GM19324 (cell line): ENCODE measurements around the gene RAPGEF2.
"Not testable (repeated sequence)": the region's sequence is repeated elsewhere in the genome, so short reads cannot be mapped to it uniquely, and the experiment has no call there.

ENCODE experiments used
- ATAC-seq: cut with Tn5 transposase; IDR thresholded peaks from one replicate; pipeline ENCODE4 v1.9.1; 2021; ENCODE audit warnings: mild to moderate bottlenecking, moderate library complexity; ENCODE audit not compliant: unreplicated experiment, low FRiP score

Gene RAPGEF2

GRCh38 chr4:159222043-159222552, 119.2 kb downstream of the RAPGEF2 start:
- ATAC-seq: no peak

GRCh38 chr4:159224408-159224807, 121.5 kb downstream of the RAPGEF2 start:
- ATAC-seq: no peak

- no peak for ATAC-seq
Measured at GRCh38 chr4:159227378-159227777, 124.5 kb downstream of the RAPGEF2 start.

- no peak for ATAC-seq
Measured at GRCh38 chr4:159227984-159228383, 125.1 kb downstream of the RAPGEF2 start.

GRCh38 chr4:159229164-159229563, 126.3 kb downstream of the RAPGEF2 start:
- no peak for ATAC-seq

GRCh38 chr4:159232465-159233106, 129.7 kb downstream of the RAPGEF2 start:
- no peak for ATAC-seq

GRCh38 chr4:159235779-159236368, 133.0 kb downstream of the RAPGEF2 start:
- no peak for ATAC-seq

- no peak for ATAC-seq
Measured at GRCh38 chr4:159237975-159238374, 135.1 kb downstream of the RAPGEF2 start.

- ATAC-seq: no peak
Measured at GRCh38 chr4:159238631-159239030, 135.8 kb downstream of the RAPGEF2 start.

GRCh38 chr4:159239629-159240028, 136.8 kb downstream of the RAPGEF2 start:
- ATAC-seq: no peak

GRCh38 chr4:159240046-159240445, 137.2 kb downstream of the RAPGEF2 start:
- ATAC-seq: no peak

GRCh38 chr4:159240687-159241086, 137.8 kb downstream of the RAPGEF2 start:
- ATAC-seq: no peak

GRCh38 chr4:159242427-159242826, 139.5 kb downstream of the RAPGEF2 start:
- ATAC-seq: no peak

- ATAC-seq: no peak
Measured at GRCh38 chr4:159248384-159249178, 145.7 kb downstream of the RAPGEF2 start.

GRCh38 chr4:159250751-159251325, 148.0 kb downstream of the RAPGEF2 start:
- ATAC-seq: no peak

GRCh38 chr4:159251580-159251979, 148.7 kb downstream of the RAPGEF2 start:
- ATAC-seq: not testable (repeated sequence)

GRCh38 chr4:159252491-159252890, 149.6 kb downstream of the RAPGEF2 start:
- no peak for ATAC-seq

- no peak for ATAC-seq
Measured at GRCh38 chr4:159256037-159256436, 153.2 kb downstream of the RAPGEF2 start.

- ATAC-seq: no peak
Measured at GRCh38 chr4:159258889-159259560, 156.1 kb downstream of the RAPGEF2 start.

- ATAC-seq: no peak
Measured at GRCh38 chr4:159264057-159264456, 161.2 kb downstream of the RAPGEF2 start.
